ENCODE data around the gene PBRM1. TPM values are rescaled to one million over a fixed set of nuclear protein-coding genes. Genes with fewer than 3 reads are reported as not detected.

PBRM1 gene
- total RNA-seq, 1 donor from 2014 or later: 107 TPM

- Mint-ChIP-seq H3K27me3 (ENCODE audit: low read depth) (no peaks in the 10 kb centered on the region), H3K36me3 (ENCODE audit: low read depth) (peaks cover 24% of the 10 kb centered on the region), H3K9me3 (no peaks in the 10 kb centered on the region), H3K4me3 (peak overlapping the region; percentile 34), H3K27ac (ENCODE audit: unreplicated experiment) (no peak overlapping the region), H3K4me1 (no peaks in the 10 kb centered on the region)
- TF ChIP-seq CTCF (conservative IDR thresholded peaks at IDR 0.05): no peak
- DNase-seq (ENCODE audit: low read depth, low spot score): no peak
These were observed 11.9 kb upstream of the PBRM1 start for GRCh38 chr3:52697632-52697965.

- Mint-ChIP-seq H3K36me3 (ENCODE audit: low read depth) (peaks cover 24% of the 10 kb centered on the region), H3K27me3 (ENCODE audit: low read depth) (no peaks in the 10 kb centered on the region)
These were observed 11.3 kb upstream of the PBRM1 start for GRCh38 chr3:52696830-52697631.

GRCh38 chr3:52695798-52696671 is 10.3 kb upstream of the PBRM1 start:
- Mint-ChIP-seq H3K9me3 (no peaks in the 10 kb centered on the region), H3K36me3 (ENCODE audit: low read depth) (peaks cover 26% of the 10 kb centered on the region), H3K4me3 (no peak overlapping the region), H3K4me1 (no peaks in the 10 kb centered on the region), H3K27me3 (ENCODE audit: low read depth) (no peaks in the 10 kb centered on the region), H3K27ac (ENCODE audit: unreplicated experiment) (no peak overlapping the region)
- TF ChIP-seq CTCF (conservative IDR thresholded peaks at IDR 0.05): no peak
- DNase-seq (ENCODE audit: low read depth, low spot score): no peak

More at GRCh38 chr3:52696830-52697631, 11.3 kb upstream of the PBRM1 start:
- no peak for DNase-seq (ENCODE audit: low read depth, low spot score)
- no peak for TF ChIP-seq CTCF (conservative IDR thresholded peaks at IDR 0.05)
- no peaks in the 10 kb centered on the region for H3K9me3 Mint-ChIP-seq
- no peak overlapping the region for H3K27ac Mint-ChIP-seq (ENCODE audit: unreplicated experiment)
- H3K4me1 Mint-ChIP-seq: no peaks in the 10 kb centered on the region
- H3K4me3 Mint-ChIP-seq: peak overlapping the region; percentile 34

DNA sequence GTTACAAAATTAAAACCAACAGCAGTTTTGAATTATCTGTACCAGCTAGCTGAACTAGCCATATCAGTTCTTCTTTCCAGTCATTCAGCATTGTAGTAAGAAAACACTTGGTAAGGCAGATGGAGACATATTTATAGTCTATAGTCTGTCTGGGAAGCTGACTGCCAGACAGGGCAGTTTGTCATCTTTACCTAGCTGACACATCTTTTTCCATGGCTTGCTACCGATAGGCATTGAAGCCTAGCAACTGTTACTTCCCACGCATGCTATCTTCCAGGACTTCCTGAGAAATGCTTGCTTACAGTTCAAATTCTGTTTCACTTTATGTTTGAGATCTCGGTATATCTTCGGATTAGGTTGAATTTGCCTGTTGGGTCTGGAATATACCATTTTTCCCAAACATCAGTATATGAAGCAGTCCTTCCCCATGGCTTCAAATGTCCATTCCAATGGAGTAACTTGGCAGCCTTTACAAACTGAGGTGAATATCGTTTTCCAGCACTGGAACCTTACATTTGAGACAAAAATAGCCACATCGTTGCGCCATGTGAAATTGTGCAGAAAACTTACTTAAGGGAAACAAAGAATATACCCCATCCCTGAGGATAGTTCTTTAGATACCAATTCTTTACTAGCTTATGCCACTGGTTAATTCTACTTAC is 8.9 kb upstream of the PBRM1 start:
- Mint-ChIP-seq H3K27ac (ENCODE audit: unreplicated experiment) (no peak overlapping the region), H3K9me3 (no peaks in the 10 kb centered on the region), H3K4me1 (no peaks in the 10 kb centered on the region), H3K4me3 (no peak overlapping the region), H3K27me3 (ENCODE audit: low read depth) (no peaks in the 10 kb centered on the region), H3K36me3 (ENCODE audit: low read depth) (peaks cover 28% of the 10 kb centered on the region)
- TF ChIP-seq CTCF (conservative IDR thresholded peaks at IDR 0.05): no peak
- no peak for DNase-seq (ENCODE audit: low read depth, low spot score)

- Mint-ChIP-seq H3K9me3 (no peaks in the 10 kb centered on the region), H3K36me3 (ENCODE audit: low read depth) (peaks cover 35% of the 10 kb centered on the region), H3K4me1 (peaks cover 8% of the 10 kb centered on the region), H3K27me3 (ENCODE audit: low read depth) (no peaks in the 10 kb centered on the region), H3K27ac (ENCODE audit: unreplicated experiment) (peak overlapping the region; percentile 87), H3K4me3 (peak overlapping the region; percentile 64)
- DNase-seq (ENCODE audit: low read depth, low spot score): no peak
- TF ChIP-seq CTCF (conservative IDR thresholded peaks at IDR 0.05): no peak
These were observed 7.4 kb upstream of the PBRM1 start for GRCh38 chr3:52693071-52693470.
